Measurements from ENCODE around the gene MED9. TPM values are rescaled to one million over a fixed set of nuclear protein-coding genes. Genes with fewer than 3 reads are reported as not detected.

MED9 gene
- total and polyA plus RNA-seq, 2 of the 8 experiments (the other 6 are each of a cell fraction or from before 2014, with no cell fraction given) = 15.8 to 19.7 TPM

DNA sequence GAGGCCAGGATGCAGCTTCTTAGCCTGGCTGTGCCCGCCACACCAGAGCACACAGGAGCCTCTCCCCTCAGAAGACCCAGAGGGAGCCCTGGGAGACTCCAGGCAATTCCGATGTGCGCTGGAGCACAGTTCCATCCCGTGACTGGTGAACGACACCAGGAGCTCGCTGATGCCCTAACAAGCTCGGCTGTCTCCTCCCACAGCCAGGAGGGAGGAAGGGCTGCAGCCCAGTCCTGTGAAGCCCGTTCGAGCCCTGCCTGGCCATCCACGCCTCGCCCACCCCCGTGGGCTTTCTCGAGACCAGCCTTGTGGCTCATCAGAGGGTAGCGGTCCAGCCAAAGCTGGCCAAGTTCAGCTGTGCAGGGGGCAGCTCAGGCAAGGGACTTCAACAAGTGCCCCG lies 41.2 kb downstream of the MED9 start (continued):
- TF ChIP-seq, protein P1, sequence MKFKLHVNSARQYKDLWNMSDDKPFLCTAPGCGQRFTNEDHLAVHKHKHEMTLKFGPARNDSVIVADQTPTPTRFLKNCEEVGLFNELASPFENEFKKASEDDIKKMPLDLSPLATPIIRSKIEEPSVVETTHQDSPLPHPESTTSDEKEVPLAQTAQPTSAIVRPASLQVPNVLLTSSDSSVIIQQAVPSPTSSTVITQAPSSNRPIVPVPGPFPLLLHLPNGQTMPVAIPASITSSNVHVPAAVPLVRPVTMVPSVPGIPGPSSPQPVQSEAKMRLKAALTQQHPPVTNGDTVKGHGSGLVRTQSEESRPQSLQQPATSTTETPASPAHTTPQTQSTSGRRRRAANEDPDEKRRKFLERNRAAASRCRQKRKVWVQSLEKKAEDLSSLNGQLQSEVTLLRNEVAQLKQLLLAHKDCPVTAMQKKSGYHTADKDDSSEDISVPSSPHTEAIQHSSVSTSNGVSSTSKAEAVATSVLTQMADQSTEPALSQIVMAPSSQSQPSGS (IDR thresholded peaks at IDR 0.05; ENCODE audit: low read length) = no peak
- TF ChIP-seq POLR2AphosphoS5 (IDR thresholded peaks at IDR 0.05; ENCODE audit: low read depth, low read length) (no peak), ZNF274 (IDR thresholded peaks at IDR 0.05; ENCODE audit: borderline replicate concordance, extremely low read depth, low read length) (no peak), POLR2A (IDR thresholded peaks at IDR 0.05; ENCODE audit: control extremely low read depth in 1 of 2, low read depth in 2 of 2, low read length in 2 of 2) (no peak)
